ENCODE measurements around the gene ANKRD66.
"Not testable (repeated sequence)": the region's sequence is repeated elsewhere in the genome, so short reads cannot be mapped to it uniquely, and the experiment has no call there.

Gene ANKRD66

DNA sequence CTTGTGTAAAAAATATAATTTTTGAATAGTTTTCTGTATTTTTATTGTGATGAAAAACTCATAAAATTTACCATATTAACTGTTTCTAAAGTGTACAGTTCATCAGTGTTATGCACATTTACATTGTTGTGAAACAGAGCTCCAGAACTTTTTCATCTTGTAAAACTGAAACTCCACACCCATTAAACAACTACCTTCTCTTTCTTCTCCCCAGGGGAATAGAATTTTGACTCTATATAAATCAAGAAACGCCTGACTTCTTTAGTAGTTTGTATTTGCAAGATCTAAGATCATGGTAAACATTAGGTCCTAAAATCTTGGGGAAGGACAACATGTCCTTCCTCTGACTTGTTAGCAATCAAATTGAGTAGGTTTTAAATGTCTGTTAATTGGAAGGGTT, 9.1 kb downstream of the ANKRD66 start:
- DNase-seq (ENCODE audit: low spot score) = no peak

DNA sequence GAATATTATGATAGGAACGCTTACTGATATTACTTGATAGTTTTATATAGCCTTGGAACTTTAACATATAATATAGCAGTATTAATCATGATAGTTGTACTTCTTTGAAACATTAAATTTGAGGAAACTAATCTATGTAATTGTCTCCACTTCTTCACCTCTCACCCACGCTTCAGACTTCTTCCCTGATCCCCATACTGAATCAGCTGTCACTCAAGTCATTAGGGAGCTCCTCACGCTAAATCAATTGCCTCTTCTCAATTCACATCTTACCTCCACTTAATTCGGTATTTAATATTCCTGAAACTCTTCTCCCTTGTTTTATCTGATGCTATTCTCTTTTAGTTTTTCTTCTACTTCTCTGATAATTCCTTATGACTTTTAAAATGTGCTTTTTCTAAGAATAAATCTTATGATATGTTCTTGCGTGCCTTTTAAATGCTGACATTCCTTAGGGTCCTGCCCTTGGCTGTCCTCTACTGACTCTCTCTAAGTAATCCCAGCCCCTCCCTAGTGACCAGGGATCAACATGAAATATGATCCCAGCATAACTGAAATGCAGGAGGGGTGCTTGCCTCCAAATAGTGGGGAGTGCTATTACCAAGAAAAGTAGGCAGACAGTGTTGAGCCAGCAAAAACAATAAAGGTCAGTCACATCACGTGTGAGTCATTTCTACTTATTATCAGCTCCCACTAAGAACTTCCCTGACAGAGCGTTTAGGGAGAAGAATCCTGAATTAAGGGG, 9.9 kb downstream of the ANKRD66 start:
- no peak for DNase-seq (ENCODE audit: low spot score)

DNA sequence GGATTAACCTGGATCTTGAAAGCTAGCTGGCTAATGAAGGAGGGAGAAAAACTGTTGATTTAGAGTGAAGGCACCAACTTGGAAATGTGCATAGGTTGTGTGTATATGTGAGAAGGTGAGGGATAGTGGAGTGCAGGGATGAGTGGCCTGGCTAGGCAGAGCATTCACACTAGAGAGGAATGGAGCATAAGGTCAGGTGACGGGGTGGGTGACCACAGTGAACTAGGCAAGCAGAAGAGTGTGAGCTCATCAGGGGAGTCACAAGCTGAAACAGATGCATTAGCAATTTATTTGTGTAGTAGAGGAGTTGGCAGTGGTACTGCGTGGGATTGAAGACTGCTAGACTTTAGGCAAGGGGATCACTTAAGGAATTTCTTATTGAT, 10.5 kb downstream of the ANKRD66 start:
- no peak for DNase-seq (ENCODE audit: low spot score)

DNA sequence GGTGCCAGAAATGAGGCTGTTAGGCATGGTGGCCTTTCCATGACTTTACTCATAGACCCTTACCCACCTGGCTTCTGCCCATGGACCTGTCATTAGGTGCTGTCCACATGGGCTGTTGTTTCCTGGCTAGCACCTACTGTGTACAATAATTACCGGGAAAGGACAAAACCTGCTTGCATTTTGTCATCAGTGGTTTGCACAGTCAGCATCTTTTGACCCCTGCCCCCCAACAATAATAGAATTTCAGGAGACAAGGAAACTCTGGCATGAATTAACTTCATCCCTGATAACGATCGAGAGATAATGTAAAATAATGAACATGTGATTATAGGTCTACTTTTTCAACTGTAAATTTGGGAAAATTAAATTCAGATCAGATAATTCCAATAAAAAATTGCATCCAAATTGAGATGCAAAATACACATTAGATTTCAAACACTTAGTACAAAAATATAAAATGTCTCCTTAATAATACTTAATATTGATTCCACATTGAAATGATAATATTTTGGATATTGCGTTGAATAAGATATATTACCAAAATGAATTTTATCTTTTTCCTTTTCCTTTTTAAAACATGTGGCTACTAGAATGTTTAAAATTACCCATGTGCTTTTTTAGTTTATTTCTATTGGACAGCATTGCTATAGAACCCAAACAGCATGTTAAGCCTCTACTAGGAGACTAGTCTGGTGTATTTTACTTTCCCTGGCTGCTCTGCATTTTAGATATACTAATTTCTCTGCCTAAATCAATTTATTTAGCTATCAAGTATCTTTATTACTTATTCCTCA, 12.4 kb downstream of the ANKRD66 start:
- no peak for DNase-seq (ENCODE audit: low spot score)

DNA sequence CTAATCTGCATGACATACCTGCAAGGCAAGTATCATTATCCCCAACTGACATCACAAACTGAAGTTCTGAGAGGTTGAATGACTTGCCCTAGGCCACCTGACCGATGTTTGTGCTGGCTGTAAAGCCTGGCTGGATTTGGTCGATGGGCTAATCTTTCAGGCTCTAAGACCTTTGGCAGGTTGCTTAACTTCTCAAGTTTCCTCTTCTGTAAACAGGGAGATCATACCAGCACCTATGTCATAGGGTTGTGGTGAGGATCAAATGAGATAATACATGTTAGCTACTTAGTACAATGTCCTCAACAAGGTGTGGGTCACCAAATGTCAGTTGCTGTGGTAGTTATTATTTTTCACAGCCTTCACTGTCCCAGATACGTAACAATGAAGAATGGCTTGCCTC, 14.2 kb downstream of the ANKRD66 start:
- DNase-seq (ENCODE audit: low spot score) = no peak

DNA sequence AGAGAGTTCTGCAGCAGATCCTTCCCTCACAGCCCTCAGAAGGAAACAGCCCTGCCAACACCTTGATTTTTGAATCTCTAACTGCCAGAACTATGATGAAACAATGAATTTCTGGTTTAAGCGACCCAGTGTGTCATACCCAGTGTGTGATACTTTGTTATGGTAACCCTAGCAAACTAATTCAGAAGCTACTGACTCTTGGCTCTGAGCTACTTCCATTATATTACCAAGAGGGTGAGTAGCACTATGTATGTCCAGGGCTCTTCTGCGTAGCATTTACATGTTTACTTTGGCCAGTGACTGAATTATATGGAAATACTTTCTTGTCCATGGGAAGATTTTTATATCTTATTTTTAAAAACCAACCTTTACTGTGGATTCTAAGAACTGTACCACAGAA, 16.7 kb downstream of the ANKRD66 start:
- no peak for DNase-seq (ENCODE audit: low spot score)

DNA sequence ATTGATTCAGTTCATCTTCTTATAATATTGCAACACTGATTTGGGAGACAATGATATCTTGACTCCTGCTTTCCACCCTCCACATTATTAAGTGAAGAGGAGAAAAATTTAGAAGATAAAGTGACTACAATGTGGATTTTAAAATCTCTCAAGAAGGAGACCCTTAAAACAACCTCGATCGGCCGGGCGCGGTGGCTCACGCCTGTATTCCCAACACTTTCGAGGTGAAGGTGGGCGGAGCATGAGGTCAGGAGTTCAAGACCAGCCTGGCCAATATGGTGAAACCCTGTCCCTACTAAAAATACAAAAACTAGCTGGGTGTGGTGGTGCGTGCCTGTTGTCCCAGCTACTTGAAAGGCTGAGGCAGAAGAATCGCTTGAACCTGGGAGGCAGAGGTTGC, 17.5 kb downstream of the ANKRD66 start:
- not testable (repeated sequence) for DNase-seq (ENCODE audit: low spot score)

DNA sequence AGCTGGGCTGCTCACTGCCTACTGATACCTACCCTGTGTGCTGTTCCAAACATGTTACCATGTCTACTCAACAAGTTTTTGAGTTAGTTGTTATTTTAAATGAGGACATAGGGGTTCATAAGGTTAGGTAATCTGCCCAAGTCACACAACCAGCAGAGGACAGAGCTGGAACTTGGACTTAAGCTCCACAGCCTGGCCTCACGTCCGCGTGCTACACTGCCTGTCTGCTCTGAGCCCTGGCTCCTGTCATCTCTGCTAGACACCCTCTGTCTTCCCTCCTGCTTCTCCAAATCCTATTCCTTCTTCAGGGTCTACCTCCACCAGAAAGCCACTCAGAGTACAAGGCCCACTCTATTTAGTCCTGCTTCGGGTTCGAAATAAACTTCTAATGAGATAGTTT, 18.2 kb downstream of the ANKRD66 start:
- no peak for DNase-seq (ENCODE audit: low spot score)

DNA sequence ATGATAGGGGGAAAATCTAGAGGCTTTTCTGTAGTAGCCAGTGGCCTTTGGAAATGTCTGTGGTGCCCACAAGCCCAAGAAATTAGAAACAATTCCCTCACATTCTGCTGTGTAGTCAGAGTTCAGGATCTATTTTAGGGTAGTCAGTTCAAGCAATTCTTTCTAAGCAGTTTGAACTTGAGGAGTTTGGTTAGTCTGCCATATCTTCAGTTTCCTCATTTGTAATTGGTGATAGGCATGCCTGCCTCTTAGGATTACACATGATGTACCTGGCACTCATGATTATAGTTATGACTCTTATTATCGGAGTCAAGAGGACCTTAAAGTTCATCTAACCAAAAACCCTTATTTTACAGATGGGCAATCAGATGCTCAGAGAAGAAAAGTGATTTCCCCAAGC, 25.3 kb downstream of the ANKRD66 start:
- no peak for DNase-seq (ENCODE audit: low spot score)

DNA sequence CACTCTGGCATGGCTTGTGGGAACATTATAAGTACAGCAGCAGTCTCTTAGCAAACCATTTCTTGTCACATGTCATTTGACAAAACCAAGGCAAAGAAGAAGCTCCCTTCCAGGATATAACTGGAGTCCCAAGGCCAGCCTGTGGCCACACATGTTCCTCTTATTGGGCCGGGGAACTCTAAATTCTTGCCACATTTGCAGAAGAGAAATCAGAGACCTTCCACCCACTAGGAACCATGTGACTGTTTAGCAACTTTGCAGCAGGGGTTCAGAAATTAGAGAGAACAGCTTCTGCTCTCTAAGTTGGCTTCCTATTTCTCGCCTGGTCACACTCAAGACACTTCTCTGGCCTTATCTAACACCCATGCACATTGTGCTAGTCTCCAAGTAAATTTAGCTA, 26.0 kb downstream of the ANKRD66 start:
- DNase-seq (ENCODE audit: low spot score) = no peak

DNA sequence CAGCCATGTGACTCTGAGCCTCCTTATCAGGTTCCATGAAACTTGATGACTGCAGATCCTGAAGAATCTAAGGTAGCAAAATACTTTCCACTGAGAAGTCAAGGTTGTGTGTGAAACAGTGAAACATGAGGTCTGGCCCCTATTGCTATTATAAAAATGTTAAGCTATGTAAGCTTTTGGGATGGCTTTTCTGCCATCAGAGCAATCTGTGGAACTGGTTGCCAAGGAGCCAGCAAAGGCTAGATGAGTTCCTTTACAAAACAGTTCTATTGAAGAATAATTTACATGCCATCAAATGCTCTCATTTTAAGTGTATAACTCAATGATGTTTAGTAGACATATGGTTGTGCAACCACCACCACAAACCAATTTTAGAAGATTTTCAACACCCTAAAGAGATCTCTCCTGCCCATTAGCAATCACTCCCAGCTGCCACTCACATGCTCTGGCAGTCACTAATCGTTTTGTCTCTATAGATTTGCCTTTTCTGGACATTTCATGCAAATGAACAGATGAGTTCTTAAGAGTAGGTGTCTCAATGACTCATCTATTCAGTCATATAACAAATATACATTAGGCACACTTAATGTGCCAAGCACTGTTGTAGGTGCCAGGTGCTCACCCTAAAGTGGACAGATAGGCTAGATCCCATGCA, 26.6 kb downstream of the ANKRD66 start:
- DNase-seq (ENCODE audit: low spot score) = no peak

DNA sequence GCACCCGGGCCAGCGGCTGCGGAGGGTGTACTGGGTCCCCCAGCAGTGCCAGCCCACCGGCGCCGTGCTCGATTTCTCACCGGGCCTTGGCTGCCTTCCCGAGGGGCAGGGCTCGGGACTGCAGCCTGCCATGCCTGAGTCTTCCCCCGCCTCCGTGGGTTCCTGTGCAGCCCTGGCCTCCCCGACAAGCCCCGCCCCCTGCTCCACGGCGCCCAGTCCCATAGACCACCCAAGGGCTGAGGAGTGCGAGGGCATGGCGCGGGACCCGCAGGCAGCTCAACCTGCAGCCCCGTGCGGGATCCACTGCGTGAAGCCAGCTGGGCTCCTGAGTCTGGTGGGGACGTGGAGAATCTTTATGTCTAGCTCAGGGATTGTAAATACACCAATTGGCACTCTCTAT, 28.0 kb downstream of the ANKRD66 start:
- DNase-seq (ENCODE audit: low spot score) = not testable (repeated sequence)

DNA sequence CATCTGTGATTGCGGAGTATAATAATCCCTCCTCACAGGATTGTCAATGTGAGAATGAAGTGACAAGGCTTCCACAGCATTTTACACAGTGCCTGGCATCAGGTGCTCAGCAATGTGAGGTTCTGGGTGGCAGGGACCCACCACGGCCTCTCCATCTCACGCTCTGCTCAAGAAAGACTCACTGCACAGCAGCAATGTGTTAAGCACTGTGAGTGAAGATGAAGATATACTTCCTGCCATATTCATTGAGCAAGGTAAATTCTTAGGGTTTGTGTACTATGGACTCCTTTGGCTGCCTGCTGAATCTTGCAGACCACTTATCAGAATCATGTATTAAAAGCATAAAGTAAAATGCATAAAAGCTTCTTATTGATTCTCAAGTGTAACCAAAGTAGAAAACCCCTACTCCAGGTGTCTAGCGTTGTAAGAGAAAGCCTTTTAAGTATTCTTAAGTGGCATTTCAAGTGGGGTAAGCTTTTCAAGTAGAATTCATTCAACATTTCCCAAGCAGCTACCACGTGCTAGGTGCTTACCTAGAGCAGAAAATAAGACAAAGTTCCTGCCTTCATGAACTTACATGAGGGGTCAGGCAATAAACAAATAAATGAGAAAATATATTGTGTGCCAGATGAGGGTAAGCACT, 29.5 kb downstream of the ANKRD66 start:
- no peak for DNase-seq (ENCODE audit: low spot score)

DNA sequence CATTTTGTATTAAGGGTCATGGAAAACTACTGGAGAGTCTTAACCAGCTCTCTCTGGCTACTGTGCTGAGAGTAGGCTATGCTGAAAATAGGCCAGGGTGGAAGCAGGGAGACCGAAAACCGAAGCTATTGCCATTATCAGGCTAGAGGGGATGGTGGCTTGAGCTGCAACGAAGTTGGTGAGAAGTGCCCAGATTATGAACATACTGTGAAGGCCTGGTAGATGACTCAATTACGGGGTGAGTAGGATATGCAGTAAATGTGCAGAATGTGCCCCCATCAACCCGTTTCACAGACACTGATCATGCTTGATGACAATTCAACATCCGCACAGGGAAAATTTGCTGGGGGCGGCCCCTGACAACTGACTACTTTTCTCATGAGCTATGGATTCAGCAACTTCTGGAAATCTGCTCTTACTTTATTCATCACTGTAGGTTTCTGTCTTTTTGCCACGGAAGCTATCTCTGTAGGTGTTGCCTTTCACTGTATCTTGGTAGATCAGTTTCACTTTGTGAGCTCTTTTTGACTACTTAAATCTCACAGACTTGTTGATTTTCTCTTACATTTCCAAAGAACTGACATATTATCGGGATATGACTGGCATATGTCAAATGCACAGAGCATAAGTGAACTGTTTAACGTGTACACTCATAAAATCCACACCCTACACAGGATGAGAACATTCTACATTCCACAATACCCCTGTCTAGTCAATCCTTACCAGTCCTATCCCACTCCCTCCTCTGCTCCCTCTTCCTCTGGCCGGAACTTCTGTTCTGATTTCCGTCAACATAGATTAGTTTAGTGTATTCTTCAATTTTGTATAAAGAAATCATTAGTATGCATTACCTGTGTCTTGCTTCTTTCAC, 31.0 kb downstream of the ANKRD66 start:
- DNase-seq (ENCODE audit: low spot score) = no peak

DNA sequence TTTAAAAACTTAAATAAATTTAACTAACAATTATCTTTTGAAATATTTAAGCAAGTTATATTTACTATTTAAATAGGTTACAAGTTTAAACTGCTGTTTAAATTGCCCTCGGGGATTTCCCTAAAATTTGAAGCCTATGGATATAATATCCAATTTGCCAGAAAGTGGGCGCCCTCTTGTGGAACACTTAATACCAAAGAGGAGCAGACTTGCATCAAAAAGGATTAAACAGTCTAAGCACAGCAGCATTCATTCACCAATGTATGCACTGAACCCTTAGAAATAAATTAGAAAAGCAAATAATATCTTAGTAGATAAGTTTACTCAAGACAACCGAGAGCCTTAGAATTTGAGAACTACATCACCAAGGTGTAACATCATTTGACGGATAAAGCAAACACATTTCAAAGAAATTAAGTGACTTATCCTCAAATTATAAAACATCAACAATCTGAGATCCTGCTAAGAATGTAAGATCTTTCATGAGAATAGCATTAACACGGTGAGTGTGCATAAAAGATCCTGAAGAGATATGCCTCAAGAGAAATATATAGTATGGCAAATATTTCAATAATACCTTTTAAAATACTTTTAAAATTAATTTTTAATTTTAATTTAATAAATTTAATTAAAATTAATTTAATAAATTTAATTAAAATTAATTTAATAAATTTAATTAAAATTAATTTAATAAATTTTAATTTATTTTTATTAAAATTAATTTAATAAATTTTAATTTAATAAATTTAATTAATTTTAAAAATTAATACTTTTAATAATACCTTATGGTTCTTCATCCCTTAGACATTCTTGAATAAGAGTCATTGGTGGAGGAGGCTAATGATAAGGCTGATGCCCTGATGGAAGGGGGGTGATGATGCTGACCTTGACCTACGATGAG, 35.0 kb downstream of the ANKRD66 start:
- peak; percentile 49 for DNase-seq (ENCODE audit: low spot score)

DNA sequence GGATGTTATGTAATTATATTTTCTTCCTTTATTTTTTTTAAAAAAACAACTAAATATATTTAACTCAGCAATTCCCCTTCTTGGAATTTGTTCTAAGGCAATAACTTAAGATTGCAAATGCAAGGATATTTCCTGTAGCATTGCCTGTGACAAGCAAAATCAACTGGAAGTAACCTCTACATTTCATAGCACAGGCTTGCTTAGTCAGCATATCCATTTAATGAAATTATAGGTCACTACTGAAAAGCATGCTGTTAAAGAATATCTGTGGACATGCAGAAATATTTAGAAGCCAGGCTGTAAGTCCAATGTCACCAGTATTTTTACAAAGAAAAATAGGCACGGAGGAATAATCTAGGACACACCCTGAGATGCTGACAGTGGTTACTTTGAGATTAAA, 37.8 kb downstream of the ANKRD66 start:
- DNase-seq (ENCODE audit: low spot score) = no peak

DNA sequence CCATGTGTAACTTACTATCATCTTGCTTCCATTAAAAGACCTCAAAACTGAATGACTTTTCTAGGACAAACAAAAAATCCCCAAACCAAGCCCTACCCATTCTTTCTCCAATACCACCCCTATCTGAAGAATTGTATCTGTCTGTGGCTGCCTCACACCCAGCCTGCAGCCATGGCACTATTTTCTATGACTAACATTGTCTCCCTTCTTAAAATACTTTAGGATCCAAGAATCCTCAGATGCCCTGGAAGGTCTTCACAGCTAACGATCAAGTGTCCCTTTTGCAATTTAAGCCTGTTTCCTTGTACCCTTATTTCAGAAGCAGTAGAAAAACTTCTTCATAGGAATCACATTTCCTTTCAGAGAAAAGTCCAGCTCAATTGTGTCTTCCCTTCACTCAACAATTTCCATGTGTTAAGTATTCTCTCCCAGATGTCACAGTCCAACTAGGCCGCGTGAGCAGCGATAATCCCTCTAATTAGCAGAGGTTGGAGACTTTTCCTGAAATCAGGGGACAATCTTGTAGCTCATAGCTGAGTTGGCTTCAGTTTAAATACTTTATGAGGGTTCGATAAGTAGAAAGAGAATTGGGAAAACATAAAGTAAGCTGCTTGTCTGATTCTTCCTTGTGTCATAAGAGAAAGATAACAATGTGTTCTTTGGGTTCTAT, 41.3 kb downstream of the ANKRD66 start:
- DNase-seq (ENCODE audit: low spot score) = no peak

DNA sequence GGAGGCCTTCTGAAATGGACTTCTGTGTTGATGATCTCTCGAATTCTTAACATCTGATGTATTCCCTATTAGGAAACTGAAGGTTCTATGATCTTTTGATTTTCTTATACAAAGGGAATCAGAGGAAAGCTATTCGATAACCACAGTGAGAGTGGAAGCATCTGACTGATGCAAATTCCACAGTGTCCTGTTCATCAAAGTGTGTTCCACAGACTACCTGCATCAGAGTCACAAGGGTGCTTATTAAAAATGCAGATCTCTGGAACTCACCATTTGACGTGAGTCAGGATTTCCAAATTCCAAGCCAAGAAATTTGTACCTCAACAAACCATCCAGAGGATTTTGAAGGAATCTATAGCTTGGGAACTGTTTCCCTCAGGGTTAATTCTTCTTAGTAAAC, 42.1 kb downstream of the ANKRD66 start:
- no peak for DNase-seq (ENCODE audit: low spot score)

DNA sequence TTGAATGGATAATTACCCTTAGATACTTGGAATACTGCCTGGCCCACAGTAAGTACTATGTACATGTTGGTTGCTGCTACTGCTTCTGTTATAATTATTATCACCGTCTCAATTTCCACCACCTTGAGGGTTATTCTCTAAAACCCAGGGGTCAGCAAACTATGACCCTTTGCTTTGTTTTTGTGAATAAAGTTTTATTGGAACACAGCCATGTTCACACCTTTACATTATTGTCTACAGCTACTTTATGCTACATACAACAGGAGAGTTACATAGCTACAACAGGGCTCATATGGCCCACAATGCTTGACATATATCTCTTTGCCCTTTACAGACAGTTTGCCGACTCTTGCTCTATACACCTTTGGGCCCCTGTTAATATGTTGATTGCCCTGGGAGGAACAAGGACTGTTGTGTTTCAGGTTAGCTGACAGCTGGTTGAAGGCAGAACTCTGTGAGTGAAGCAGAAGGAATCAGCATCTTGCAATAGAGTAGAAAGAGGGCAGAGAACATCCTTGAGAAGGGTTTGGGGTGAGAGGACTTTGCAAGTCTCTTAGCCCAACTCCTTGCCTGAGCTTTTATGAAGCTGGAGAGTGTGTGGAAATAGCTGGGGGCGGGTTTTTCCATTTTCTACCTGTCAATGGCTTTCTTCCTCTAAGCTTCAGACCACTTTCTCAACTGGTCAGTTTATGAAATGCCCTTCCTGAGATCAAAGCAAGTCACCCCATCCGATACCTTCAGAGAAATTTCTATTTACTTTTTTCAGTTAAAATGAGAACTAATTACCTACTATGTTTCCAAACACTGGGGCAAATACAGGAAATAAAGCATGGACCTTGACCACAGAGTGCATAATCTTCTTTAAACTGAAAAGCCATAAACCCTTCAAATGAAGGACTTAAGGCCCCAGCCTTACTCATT, 43.0 kb downstream of the ANKRD66 start:
- DNase-seq (ENCODE audit: low spot score) = no peak
